Measurements from ENCODE around the gene BATF.

DNA sequence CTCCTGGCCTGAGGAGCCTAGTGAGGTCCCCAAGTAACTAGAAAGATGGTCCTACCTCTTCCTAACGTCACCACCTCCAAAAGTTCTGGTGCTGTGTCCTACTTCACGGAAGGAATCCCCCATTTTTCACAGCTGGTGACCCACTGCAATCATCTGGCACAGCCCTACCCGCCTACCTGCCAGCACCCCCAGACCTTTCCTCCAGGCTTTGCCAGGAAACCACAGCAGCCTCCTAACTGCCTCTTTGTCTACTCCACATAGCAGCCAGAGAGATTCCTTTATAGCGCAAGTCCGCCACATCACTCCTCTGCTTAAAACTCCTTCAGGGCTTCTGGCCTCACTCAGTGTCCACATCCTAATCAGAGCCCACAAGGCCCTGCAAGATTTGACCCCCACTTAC lies 42.8 kb downstream of the BATF start:
- no peak for TF ChIP-seq TBP (IDR thresholded peaks at IDR 0.05; ENCODE audit: low read depth, low read length)
- TF ChIP-seq, protein P1, sequence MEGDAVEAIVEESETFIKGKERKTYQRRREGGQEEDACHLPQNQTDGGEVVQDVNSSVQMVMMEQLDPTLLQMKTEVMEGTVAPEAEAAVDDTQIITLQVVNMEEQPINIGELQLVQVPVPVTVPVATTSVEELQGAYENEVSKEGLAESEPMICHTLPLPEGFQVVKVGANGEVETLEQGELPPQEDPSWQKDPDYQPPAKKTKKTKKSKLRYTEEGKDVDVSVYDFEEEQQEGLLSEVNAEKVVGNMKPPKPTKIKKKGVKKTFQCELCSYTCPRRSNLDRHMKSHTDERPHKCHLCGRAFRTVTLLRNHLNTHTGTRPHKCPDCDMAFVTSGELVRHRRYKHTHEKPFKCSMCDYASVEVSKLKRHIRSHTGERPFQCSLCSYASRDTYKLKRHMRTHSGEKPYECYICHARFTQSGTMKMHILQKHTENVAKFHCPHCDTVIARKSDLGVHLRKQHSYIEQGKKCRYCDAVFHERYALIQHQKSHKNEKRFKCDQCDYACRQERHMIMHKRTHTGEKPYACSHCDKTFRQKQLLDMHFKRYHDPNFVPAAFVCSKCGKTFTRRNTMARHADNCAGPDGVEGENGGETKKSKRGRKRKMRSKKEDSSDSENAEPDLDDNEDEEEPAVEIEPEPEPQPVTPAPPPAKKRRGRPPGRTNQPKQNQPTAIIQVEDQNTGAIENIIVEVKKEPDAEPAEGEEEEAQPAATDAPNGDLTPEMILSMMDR (IDR thresholded peaks at IDR 0.05; ENCODE audit: control extremely low read depth in 1 of 3, insufficient read depth in 1 of 3, low read depth in 1 of 3, low read length in 3 of 3): no peak
- TF ChIP-seq JUN (IDR thresholded peaks at IDR 0.05; ENCODE audit: low read depth, low read length): no peak
- no peak for TF ChIP-seq GABPA (IDR thresholded peaks at IDR 0.05; ENCODE audit: borderline replicate concordance, insufficient read depth, low read length)
- TF ChIP-seq TAF1 (IDR thresholded peaks at IDR 0.05; ENCODE audit: low read depth, low read length): no peak
- TF ChIP-seq CREB1 (IDR thresholded peaks at IDR 0.05): no peak
- no peak for TF ChIP-seq YY1 (IDR thresholded peaks at IDR 0.05; ENCODE audit: low read depth, low read length)
- TF ChIP-seq POLR2AphosphoS5 (IDR thresholded peaks at IDR 0.05; ENCODE audit: low read depth, low read length): no peak
- TF ChIP-seq JUND (IDR thresholded peaks at IDR 0.05; ENCODE audit: low read length): no peak
- no peak for TF ChIP-seq RXRA (IDR thresholded peaks at IDR 0.05; ENCODE audit: insufficient read depth, low read depth, low read length)
- TF ChIP-seq CBX5 (IDR thresholded peaks at IDR 0.05; ENCODE audit: low read depth, low read length): no peak

All from H1 (cell line).